K562 treated with DMSO at 1 percent for 4 hours (cell line): ENCODE results near the gene MUC2. TPM values are rescaled to one million over a fixed set of nuclear protein-coding genes. Genes with fewer than 3 reads are reported as not detected.

Experiments
- total RNA-seq: library from RNA; unstranded; fragments of 300-600 nt; gene quantifications from 2 replicates; pipeline ENCODE4 v1.2.3, GENCODE V29; 2022; ENCODE audit not compliant: insufficient read depth

Gene MUC2
- not detected in 2 replicates for total RNA-seq

GRCh38 chr11:1074244-1075221 is at the start of gene MUC2:
Gene MUC2, plus strand, starts transcription at chr11:1074874.

GRCh38 chr11:1036303-1036923 is 38.3 kb upstream of the MUC2 start, which contains the start of gene MUC6:
Gene MUC6, minus strand, starts transcription at chr11:1036718. Its CDS starts 63 bp downstream, at chr11:1036655.

Other genes with a start within 250 kb of the MUC2 start
- 34.6 and 39.1 TPM in 2 replicates for gene CRACR2B, start 247.0 kb upstream of the MUC2 start, total RNA-seq
- gene CD151, start 241.9 kb upstream of the MUC2 start, total RNA-seq, result 155 and 161 TPM in 2 replicates
- 30.3 and 50.1 TPM in 2 replicates for gene POLR2L, start 232.3 kb upstream of the MUC2 start, total RNA-seq
- 21.7 and 23.7 TPM in 2 replicates for gene TSPAN4, start 232.0 kb upstream of the MUC2 start, total RNA-seq
- 66.3 and 73.9 TPM in 2 replicates for gene CHID1, start 164.1 kb upstream of the MUC2 start, total RNA-seq
- gene AP2A2, start 149.0 kb upstream of the MUC2 start, total RNA-seq, result 36.8 TPM in 2 replicates
- gene MUC6, start 38.2 kb upstream of the MUC2 start, total RNA-seq, result not detected in 2 replicates
- not detected in 2 replicates for gene MUC5AC, start 83.1 kb downstream of the MUC2 start, total RNA-seq
- gene MUC5B, start 148.2 kb downstream of the MUC2 start, total RNA-seq, result not detected in 2 replicates
- gene TOLLIP, start 234.8 kb downstream of the MUC2 start, total RNA-seq, result 37.9 and 41.7 TPM in 2 replicates